DLD1 (cell line): ENCODE measurements around the gene RUFY1.
"Not testable (repeated sequence)": the region's sequence is repeated elsewhere in the genome, so short reads cannot be mapped to it uniquely, and the experiment has no call there.

Experiments used
- in situ Hi-C: cut with HindIII; loops from 2 replicates; pipeline ENCODE4 v1.10.0; 2017; ENCODE audit warnings: low sequenced_read_pairs

The RUFY1 gene

GRCh38 chr5:179550511-179551342 is at the start of gene RUFY1:
Gene RUFY1, plus strand, starts transcription at chr5:179550554. Its CDS starts 16 bp downstream, at chr5:179550570.
- in situ Hi-C loops = no loop called here

GRCh38 chr5:179501997-179502396 is 48.4 kb upstream of the RUFY1 start:
- in situ Hi-C loops = not testable (repeated sequence)

GRCh38 chr5:179502420-179502819 is 47.9 kb upstream of the RUFY1 start:
- in situ Hi-C loops = not testable (repeated sequence)

- in situ Hi-C loops = no loop called here
Measured at GRCh38 chr5:179504191-179504590, 46.2 kb upstream of the RUFY1 start.

GRCh38 chr5:179504600-179505396 is 45.6 kb upstream of the RUFY1 start:
- in situ Hi-C loops = no loop called here

GRCh38 chr5:179505636-179506261 is 44.6 kb upstream of the RUFY1 start:
- in situ Hi-C loops = no loop called here

GRCh38 chr5:179509239-179509638 is 41.1 kb upstream of the RUFY1 start:
- in situ Hi-C loops = no loop called here

GRCh38 chr5:179509845-179510244 is 40.5 kb upstream of the RUFY1 start:
- in situ Hi-C loops = no loop called here

GRCh38 chr5:179512452-179513000 is 37.8 kb upstream of the RUFY1 start:
- in situ Hi-C loops = no loop called here

GRCh38 chr5:179515501-179515900 is 34.9 kb upstream of the RUFY1 start:
- in situ Hi-C loops = not testable (repeated sequence)

- in situ Hi-C loops = no loop called here
Measured at GRCh38 chr5:179516221-179516620, 34.1 kb upstream of the RUFY1 start.

- in situ Hi-C loops = not testable (repeated sequence)
Measured at GRCh38 chr5:179517746-179518145, 32.6 kb upstream of the RUFY1 start.

- in situ Hi-C loops = not testable (repeated sequence)
Measured at GRCh38 chr5:179518369-179518768, 32.0 kb upstream of the RUFY1 start.

GRCh38 chr5:179519416-179520070 is 30.8 kb upstream of the RUFY1 start:
- in situ Hi-C loops = not testable (repeated sequence)

- in situ Hi-C loops = not testable (repeated sequence)
Measured at GRCh38 chr5:179522107-179522506, 28.2 kb upstream of the RUFY1 start.

- in situ Hi-C loops = no loop called here
Measured at GRCh38 chr5:179526978-179527377, 23.4 kb upstream of the RUFY1 start.

GRCh38 chr5:179530069-179530998 is 20.0 kb upstream of the RUFY1 start:
- in situ Hi-C loops = no loop called here

GRCh38 chr5:179533024-179533423 is 17.3 kb upstream of the RUFY1 start:
- in situ Hi-C loops = no loop called here

GRCh38 chr5:179533907-179534306 is 16.4 kb upstream of the RUFY1 start:
- in situ Hi-C loops = no loop called here

- in situ Hi-C loops = no loop called here
Measured at GRCh38 chr5:179534431-179534830, 15.9 kb upstream of the RUFY1 start.
